Activated T-cell treated with anti-CD3 and anti-CD28 coated beads, Interleukin-2, amount 50 U/mL, for 1 hour (primary cell): ENCODE results near the gene MDFI.

Experiments
- DNase-seq: peaks from one replicate; pipeline ENCODE4 v3.0.0-alpha.2; 2020

Gene MDFI

GRCh38 chr6:41635365-41635764 lies 2.9 kb upstream of the MDFI start:
- DNase-seq = no peak

GRCh38 chr6:41636833-41637193 lies 1.5 kb upstream of the MDFI start:
- DNase-seq = no peak

GRCh38 chr6:41637194-41638001 lies 870 bp upstream of the MDFI start:
- no peak for DNase-seq

GRCh38 chr6:41638935-41639808 lies 904 bp downstream of the MDFI start:
- DNase-seq = no peak

GRCh38 chr6:41639809-41640371 lies 1.6 kb downstream of the MDFI start:
- no peak for DNase-seq

- no peak for DNase-seq
These were observed 2.2 kb downstream of the MDFI start for GRCh38 chr6:41640426-41640825.

- DNase-seq = no peak
These were observed 3.2 kb downstream of the MDFI start for GRCh38 chr6:41641352-41641925.

- DNase-seq = no peak
These were observed 4.1 kb downstream of the MDFI start for GRCh38 chr6:41642090-41642959.

GRCh38 chr6:41642960-41643898 lies 5.0 kb downstream of the MDFI start:
- DNase-seq = no peak

GRCh38 chr6:41643899-41644269 lies 5.6 kb downstream of the MDFI start:
- no peak for DNase-seq

- DNase-seq = no peak
These were observed 6.1 kb downstream of the MDFI start for GRCh38 chr6:41644297-41644879.

GRCh38 chr6:41645007-41645618 lies 6.8 kb downstream of the MDFI start:
- no peak for DNase-seq

GRCh38 chr6:41646026-41646795 lies 7.9 kb downstream of the MDFI start:
- no peak for DNase-seq

- no peak for DNase-seq
These were observed 8.8 kb downstream of the MDFI start for GRCh38 chr6:41647061-41647511.

- DNase-seq = no peak
These were observed 9.9 kb downstream of the MDFI start for GRCh38 chr6:41648070-41648585.

GRCh38 chr6:41648921-41649320 lies 10.7 kb downstream of the MDFI start:
- DNase-seq = no peak

- no peak for DNase-seq
These were observed 11.3 kb downstream of the MDFI start for GRCh38 chr6:41649596-41649995.

- DNase-seq = no peak
These were observed 11.9 kb downstream of the MDFI start for GRCh38 chr6:41650120-41650519.

GRCh38 chr6:41651246-41651961 lies 13.1 kb downstream of the MDFI start:
- no peak for DNase-seq
